ENCODE results near the gene PRPF18.
"Not testable (repeated sequence)": the region's sequence is repeated elsewhere in the genome, so short reads cannot be mapped to it uniquely, and the experiment has no call there.

Gene PRPF18

GRCh38 chr10:13586676-13587355 lies at the start of gene PRPF18:
PRPF18 (plus strand) TSS chr10:13586965; CDS start chr10:13587087, 122 bp downstream.
- peak within 1 kb of the TSS; percentile 100 for H3K4me3 ChIP-seq (ENCODE audit: low read depth, low read length)
- peak; percentile 99 for TF ChIP-seq CTCF (IDR thresholded peaks at IDR 0.05; ENCODE audit: low read depth, low read length)

GRCh38 chr10:13537985-13538384 lies 48.8 kb upstream of the PRPF18 start:
- H3K4me3 ChIP-seq (ENCODE audit: low read depth, low read length); in situ Hi-C loops (cut with HindIII; ENCODE audit: low sequenced_read_pairs); DNase-seq (ENCODE audit: low read depth, low spot score): not testable (repeated sequence)

More at GRCh38 chr10:13586676-13587355, at the start of gene PRPF18:
- in situ Hi-C loops (cut with HindIII; ENCODE audit: low sequenced_read_pairs) = no loop called here
- DNase-seq (ENCODE audit: low read depth, low spot score) = peak; percentile 93

GRCh38 chr10:13542533-13542932 lies 44.2 kb upstream of the PRPF18 start:
- DNase-seq (ENCODE audit: low read depth, low spot score) = no peak
- TF ChIP-seq CTCF (IDR thresholded peaks at IDR 0.05; ENCODE audit: low read depth, low read length) = no peak
- in situ Hi-C loops (cut with HindIII; ENCODE audit: low sequenced_read_pairs) = no loop called here
- no peak overlapping the region for H3K4me3 ChIP-seq (ENCODE audit: low read depth, low read length)

GRCh38 chr10:13550802-13551201 lies 36.0 kb upstream of the PRPF18 start:
- in situ Hi-C loops (cut with HindIII; ENCODE audit: low sequenced_read_pairs) = no loop called here
- no peak overlapping the region for H3K4me3 ChIP-seq (ENCODE audit: low read depth, low read length)
- no peak for DNase-seq (ENCODE audit: low read depth, low spot score)
- no peak for TF ChIP-seq CTCF (IDR thresholded peaks at IDR 0.05; ENCODE audit: low read depth, low read length)

- no peak overlapping the region for H3K4me3 ChIP-seq (ENCODE audit: low read depth, low read length)
- in situ Hi-C loops (cut with HindIII; ENCODE audit: low sequenced_read_pairs) = no loop called here
- no peak for DNase-seq (ENCODE audit: low read depth, low spot score)
Measured at GRCh38 chr10:13555884-13556510, 30.8 kb upstream of the PRPF18 start.

GRCh38 chr10:13559124-13559700 lies 27.6 kb upstream of the PRPF18 start:
- in situ Hi-C loops (cut with HindIII; ENCODE audit: low sequenced_read_pairs) = no loop called here
- no peak overlapping the region for H3K4me3 ChIP-seq (ENCODE audit: low read depth, low read length)
- no peak for TF ChIP-seq CTCF (IDR thresholded peaks at IDR 0.05; ENCODE audit: low read depth, low read length)
- DNase-seq (ENCODE audit: low read depth, low spot score) = no peak

More at GRCh38 chr10:13555884-13556510, 30.8 kb upstream of the PRPF18 start:
- no peak for TF ChIP-seq CTCF (IDR thresholded peaks at IDR 0.05; ENCODE audit: low read depth, low read length)

GRCh38 chr10:13560597-13560996 lies 26.2 kb upstream of the PRPF18 start:
- DNase-seq (ENCODE audit: low read depth, low spot score) = peak; percentile 68
- TF ChIP-seq CTCF (IDR thresholded peaks at IDR 0.05; ENCODE audit: low read depth, low read length) = no peak
- in situ Hi-C loops (cut with HindIII; ENCODE audit: low sequenced_read_pairs) = no loop called here
- H3K4me3 ChIP-seq (ENCODE audit: low read depth, low read length) = no peak overlapping the region
